ENCODE results near the gene LRP2.

GRCh38 chr2:169339657-169340056 lies 22.7 kb downstream of the LRP2 start:
- TF ChIP-seq CTCF (conservative IDR thresholded peaks at IDR 0.05; ENCODE audit: low read depth, low read length) (no peak), RFX5 (IDR thresholded peaks at IDR 0.05; ENCODE audit: low read depth, low read length) (no peak), CEBPB (IDR thresholded peaks at IDR 0.05; ENCODE audit: low read depth, low read length) (no peak), MAZ (IDR thresholded peaks at IDR 0.05; ENCODE audit: borderline replicate concordance, low read depth, low read length) (no peak), SMC3 (IDR thresholded peaks at IDR 0.05; ENCODE audit: low read depth, low read length) (no peak), POLR2A (IDR thresholded peaks at IDR 0.05; ENCODE audit: low read depth, low read length) (no peak), RAD21 (IDR thresholded peaks at IDR 0.05; ENCODE audit: low read length) (no peak), ELK1 (IDR thresholded peaks at IDR 0.05; ENCODE audit: borderline replicate concordance, low read depth, low read length) (no peak), FOS (IDR thresholded peaks at IDR 0.05; ENCODE audit: low read depth, low read length) (no peak), USF2 (IDR thresholded peaks at IDR 0.05; ENCODE audit: low read depth, low read length) (no peak), BHLHE40 (IDR thresholded peaks at IDR 0.05; ENCODE audit: low read depth, low read length) (no peak)
